ENCODE measurements around the gene KRTAP6-2. TPM values are rescaled to one million over a fixed set of nuclear protein-coding genes. Genes with fewer than 3 reads are reported as not detected.

Gene KRTAP6-2
- total and polyA plus RNA-seq, 2 of the 8 experiments (the other 6 are each of a cell fraction or from before 2014, with no cell fraction given): not detected

DNA sequence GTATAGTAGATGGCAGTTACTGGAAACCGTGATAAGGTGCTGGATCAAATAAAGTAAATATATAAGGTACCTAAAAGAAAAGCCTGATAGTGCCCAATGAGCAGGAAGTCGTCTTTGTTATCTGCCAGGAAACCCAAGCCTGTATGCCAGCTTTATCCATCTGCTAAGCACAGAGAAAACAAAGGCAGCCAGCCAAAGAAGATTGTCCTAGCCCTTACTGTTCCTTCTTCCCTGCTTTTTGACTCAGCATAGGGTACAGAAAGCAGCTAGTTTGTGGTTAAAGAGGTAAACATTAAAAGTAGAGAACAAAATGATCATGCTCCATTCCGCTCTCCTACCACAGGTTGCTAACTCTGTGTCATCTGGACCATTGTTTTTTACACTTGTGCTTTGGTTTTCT lies 18.6 kb downstream of the KRTAP6-2 start:
- H2BK120ac ChIP-seq (replicated peaks; ENCODE audit: low read depth, low read length): no peak overlapping the region
- H3K36me3 ChIP-seq (ENCODE audit: control insufficient read depth in 2 of 4, insufficient read depth in 4 of 4, low read length in 3 of 4): no peaks in the 10 kb centered on the region
- WGBS, 2 experiments (ENCODE audit: extremely low coverage in 1 of 2, insufficient coverage in 1 of 2, insufficient read length in 1 of 2, insufficient replicate concordance in 2 of 2, low coverage in 1 of 2, low lambda C conversion rate in 2 of 2, missing lambda C conversion rate in 1 of 2): 87% methylated on average over 3 of the region's 3 CpGs; no CpG with 5 or more reads in 1 of the 2 experiments
- no peak overlapping the region for H4K5ac ChIP-seq (ENCODE audit: insufficient read length, low read depth, low read length)
- no peak overlapping the region for H3K4ac ChIP-seq (replicated peaks; ENCODE audit: insufficient read length, low read depth, low read length)
- H4K91ac ChIP-seq (replicated peaks; ENCODE audit: insufficient read length, low read length): no peak overlapping the region
- H3K56ac ChIP-seq (replicated peaks; ENCODE audit: insufficient read length, low read depth, low read length): no peak overlapping the region
- TF ChIP-seq JUN (IDR thresholded peaks at IDR 0.05; ENCODE audit: low read depth, low read length) (no peak), GABPA (IDR thresholded peaks at IDR 0.05; ENCODE audit: borderline replicate concordance, insufficient read depth, low read length) (no peak)
- H3K9me3 ChIP-seq (ENCODE audit: insufficient read depth in 2 of 2, low read depth in 1 of 2, low read length in 1 of 2): no peaks in the 10 kb centered on the region
- no peak overlapping the region for H2BK5ac ChIP-seq (ENCODE audit: low read depth, low read length)
- POLR2A ChIA-PET (ENCODE audit: partially characterized antibody): no interaction called here
- no peak overlapping the region for H2AFZ ChIP-seq (ENCODE audit: low read length)
- H3K23ac ChIP-seq (ENCODE audit: insufficient read length): no peak overlapping the region
- no peak overlapping the region for H3K18ac ChIP-seq (ENCODE audit: extremely low read depth, low read length)
- CTCF ChIA-PET (ENCODE audit: partially characterized antibody): no interaction called here
- no peaks in the 10 kb centered on the region for H3K79me1 ChIP-seq (ENCODE audit: low read depth, low read length)
- no peak for DNase-seq (ENCODE audit: low read depth in 1 of 2, low spot score in 2 of 2)
- no peak overlapping the region for H3K27ac ChIP-seq (ENCODE audit: low read depth, low read length)
- H3K79me2 ChIP-seq (ENCODE audit: control insufficient read depth in 1 of 2, insufficient read depth in 2 of 2, low read length in 2 of 2): no peaks in the 10 kb centered on the region
- H3K4me2 ChIP-seq (ENCODE audit: insufficient read depth in 1 of 2, low read depth in 2 of 2, low read length in 2 of 2): no peak overlapping the region
- no peaks in the 10 kb centered on the region for H3K23me2 ChIP-seq (ENCODE audit: low read depth, low read length)
- H3K27me3 ChIP-seq (replicated peaks in 1 of 4; ENCODE audit: control insufficient read depth in 3 of 4, extremely low read depth in 1 of 4, insufficient read depth in 3 of 4, low read length in 3 of 4): no peaks in the 10 kb centered on the region
- H4K20me1 ChIP-seq (replicated peaks in 1 of 2; ENCODE audit: control insufficient read depth in 1 of 2, insufficient read depth in 2 of 2, low read length in 2 of 2): no peaks in the 10 kb centered on the region
- no peak overlapping the region for H4K8ac ChIP-seq (ENCODE audit: extremely low read depth, insufficient read depth, low read length)
- no peak overlapping the region for H2AK5ac ChIP-seq (ENCODE audit: low read depth, low read length)
- H2BK20ac ChIP-seq (ENCODE audit: low read length): no peak overlapping the region
- H3K4me3 ChIP-seq (ENCODE audit: extremely low read depth in 1 of 4, insufficient read depth in 2 of 4, low read depth in 3 of 4, low read length in 4 of 4): no peak overlapping the region
- no peak overlapping the region for H2BK15ac ChIP-seq (ENCODE audit: low read length)
- H3K14ac ChIP-seq (ENCODE audit: insufficient read length): no peak overlapping the region
- FAIRE-seq: no peak
- no peak overlapping the region for H3K9ac ChIP-seq (replicated peaks in 1 of 4; ENCODE audit: extremely low read depth in 1 of 4, low read depth in 3 of 4, low read length in 3 of 4)
- no peaks in the 10 kb centered on the region for H3K4me1 ChIP-seq (replicated peaks in 1 of 4; ENCODE audit: control insufficient read depth in 3 of 4, insufficient read depth in 4 of 4, low read length in 3 of 4)
- H2BK12ac ChIP-seq (ENCODE audit: low read depth, low read length): no peak overlapping the region
